WTC11 (cell line): ENCODE measurements around the gene CANX.

Experiments
- FOXP1 ChIP-seq: sonication (generic); formaldehyde crosslinking; IDR thresholded peaks from 2 replicates; pipeline ENCODE4 v1.8.0; 2022; ENCODE audit warnings: missing genetic modification reagents, mild to moderate bottlenecking, moderate library complexity, borderline replicate concordance
- FOXP4 ChIP-seq: sonication (generic); formaldehyde crosslinking; IDR thresholded peaks from 2 replicates; pipeline ENCODE4 v1.8.0; 2022; ENCODE audit warnings: mild to moderate bottlenecking, missing genetic modification reagents
- RELA ChIP-seq: sonication (generic); formaldehyde crosslinking; IDR thresholded peaks from 2 replicates; pipeline ENCODE4 v1.8.1; 2022; ENCODE audit warnings: missing genetic modification reagents, mild to moderate bottlenecking, borderline replicate concordance
- SMAD3 ChIP-seq: sonication (generic); formaldehyde crosslinking; IDR thresholded peaks from 2 replicates; pipeline ENCODE4 v1.8.0; 2022; ENCODE audit warnings: missing genetic modification reagents, mild to moderate bottlenecking, borderline replicate concordance
- SP1 ChIP-seq: sonication (generic); formaldehyde crosslinking; conservative IDR thresholded peaks from 2 replicates; pipeline ENCODE4 v1.8.1; 2022; ENCODE audit warnings: missing genetic modification reagents
- USF2 ChIP-seq: sonication (generic); formaldehyde crosslinking; IDR thresholded peaks from 2 replicates; pipeline ENCODE4 v1.8.1; 2023; ENCODE audit warnings: mild to moderate bottlenecking, missing genetic modification reagents, moderate library complexity
- ZMAT4 ChIP-seq: fragments of 250-450 bp; sonication (Bioruptor Pico); IDR thresholded peaks from 2 replicates; pipeline ENCODE4 v1.9.0; 2021; ENCODE audit warnings: mild to moderate bottlenecking
- TF ChIP-seq, protein P1 (sequence below): sonication (generic); formaldehyde crosslinking; IDR thresholded peaks from 2 replicates; pipeline ENCODE4 v1.8.0; 2022; ENCODE audit warnings: mild to moderate bottlenecking, missing genetic modification reagents
- TF ChIP-seq, protein P2 (sequence below): fragments of 200-600 bp; IDR thresholded peaks from 2 replicates; pipeline ENCODE4 v1.8.0; 2022; ENCODE audit warnings: antibody characterized with exemption

- TF ChIP-seq ZMAT4 (CRISPR knock-in tag) (no peak), SMAD3 (CRISPR knock-in tag) (no peak), FOXP4 (no peak), FOXP1 (CRISPR knock-in tag) (no peak), RELA (CRISPR knock-in tag) (no peak), USF2 (no peak), SP1 (CRISPR knock-in tag) (no peak)
- TF ChIP-seq, protein P1, sequence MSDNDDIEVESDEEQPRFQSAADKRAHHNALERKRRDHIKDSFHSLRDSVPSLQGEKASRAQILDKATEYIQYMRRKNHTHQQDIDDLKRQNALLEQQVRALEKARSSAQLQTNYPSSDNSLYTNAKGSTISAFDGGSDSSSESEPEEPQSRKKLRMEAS (CRISPR knock-in tag) = no peak
- TF ChIP-seq, protein P2, sequence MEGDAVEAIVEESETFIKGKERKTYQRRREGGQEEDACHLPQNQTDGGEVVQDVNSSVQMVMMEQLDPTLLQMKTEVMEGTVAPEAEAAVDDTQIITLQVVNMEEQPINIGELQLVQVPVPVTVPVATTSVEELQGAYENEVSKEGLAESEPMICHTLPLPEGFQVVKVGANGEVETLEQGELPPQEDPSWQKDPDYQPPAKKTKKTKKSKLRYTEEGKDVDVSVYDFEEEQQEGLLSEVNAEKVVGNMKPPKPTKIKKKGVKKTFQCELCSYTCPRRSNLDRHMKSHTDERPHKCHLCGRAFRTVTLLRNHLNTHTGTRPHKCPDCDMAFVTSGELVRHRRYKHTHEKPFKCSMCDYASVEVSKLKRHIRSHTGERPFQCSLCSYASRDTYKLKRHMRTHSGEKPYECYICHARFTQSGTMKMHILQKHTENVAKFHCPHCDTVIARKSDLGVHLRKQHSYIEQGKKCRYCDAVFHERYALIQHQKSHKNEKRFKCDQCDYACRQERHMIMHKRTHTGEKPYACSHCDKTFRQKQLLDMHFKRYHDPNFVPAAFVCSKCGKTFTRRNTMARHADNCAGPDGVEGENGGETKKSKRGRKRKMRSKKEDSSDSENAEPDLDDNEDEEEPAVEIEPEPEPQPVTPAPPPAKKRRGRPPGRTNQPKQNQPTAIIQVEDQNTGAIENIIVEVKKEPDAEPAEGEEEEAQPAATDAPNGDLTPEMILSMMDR = no peak
Observed at GRCh38 chr5:179699616-179700237, 960 bp downstream of the CANX start.
